ENCODE measurements around the gene PHF13. TPM values are rescaled to one million over a fixed set of nuclear protein-coding genes. Genes with fewer than 3 reads are reported as not detected.

The PHF13 gene
- total and polyA plus RNA-seq, 10 of the 15 experiments (the other 5 are each of a cell fraction or from before 2014, with no cell fraction given) = 0.87 to 15.4 (median 5.1) TPM

DNA sequence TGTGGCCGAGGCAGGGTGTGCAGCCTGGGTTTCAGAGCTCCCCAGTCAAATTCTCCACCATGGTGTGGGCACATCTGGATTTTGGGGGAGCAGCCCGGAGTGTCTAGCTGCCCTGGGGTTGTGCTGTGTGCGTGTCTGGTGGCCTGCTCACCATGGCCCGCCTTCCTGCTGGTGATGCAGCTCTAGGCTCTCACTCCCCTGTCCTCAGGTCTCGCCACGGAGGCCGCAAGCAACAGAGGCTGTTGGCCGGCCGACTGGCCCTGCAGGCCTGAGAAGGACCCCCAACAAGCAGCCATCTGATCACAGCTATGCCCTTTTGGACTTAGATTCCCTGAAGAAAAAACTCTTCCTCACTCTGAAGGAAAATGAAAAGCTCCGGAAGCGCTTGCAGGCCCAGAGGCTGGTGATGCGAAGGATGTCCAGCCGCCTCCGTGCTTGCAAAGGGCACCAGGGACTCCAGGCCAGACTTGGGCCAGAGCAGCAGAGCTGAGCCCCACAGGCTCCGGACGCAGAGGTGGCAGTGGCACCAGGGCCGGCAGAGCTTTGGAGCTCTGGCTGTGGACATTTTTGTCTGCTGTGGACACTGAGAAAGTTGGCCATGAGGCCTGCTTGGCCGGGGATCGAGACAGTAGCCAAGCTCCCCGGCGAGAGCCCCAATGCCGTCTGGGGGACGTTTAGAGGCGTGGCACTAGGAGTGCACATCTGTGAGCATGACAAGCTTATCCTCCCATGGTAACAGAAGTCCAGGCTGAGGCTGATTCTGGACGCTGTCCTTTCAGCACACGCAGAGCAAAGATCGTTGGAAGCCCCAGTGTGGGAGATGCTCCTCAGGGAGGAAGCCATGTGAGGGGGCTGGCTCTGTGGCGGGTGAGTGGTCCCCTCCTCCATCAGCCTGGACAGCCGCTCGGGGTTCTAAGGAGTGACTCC, 19.3 kb downstream of the PHF13 start:
- ATAC-seq (no peak), DNase-seq (ENCODE audit: low read depth, low spot score) (no peak), FAIRE-seq (no peak)
- Histone ChIP-seq H3K4me1 (ENCODE audit: control insufficient read depth, insufficient read depth, low read length) (no peaks in the 10 kb centered on the region), H3K9ac (ENCODE audit: control insufficient read depth, insufficient read depth, low read length) (no peak overlapping the region), H3K36me3 (ENCODE audit: control insufficient read depth in 2 of 2, insufficient read depth in 2 of 2, low read length in 1 of 2) (peaks cover 14 to 29% of the 10 kb centered on the region in 2 experiments; a peak in 3 of 4 replicates), H3K4me3 (no peak overlapping the region), H3K9me3 (replicated peaks; ENCODE audit: control insufficient read depth, insufficient read depth, low read length) (no peaks in the 10 kb centered on the region), H3K27me3 (replicated peaks in 1 of 2; ENCODE audit: control insufficient read depth in 2 of 2, insufficient read depth in 2 of 2, low read length in 1 of 2) (no peaks in the 10 kb centered on the region), H3K4me2 (ENCODE audit: control insufficient read depth, insufficient read depth) (no peak overlapping the region), H3K79me2 (ENCODE audit: control insufficient read depth, insufficient read depth, low read length) (no peaks in the 10 kb centered on the region), H3K27ac (ENCODE audit: control insufficient read depth, insufficient read depth) (no peak overlapping the region), H4K20me1 (ENCODE audit: control insufficient read depth, insufficient read depth) (no peaks in the 10 kb centered on the region), H2AFZ (ENCODE audit: control insufficient read depth, low read depth, low read length) (no peak overlapping the region)
- 93% methylated on average over 28 of the region's 30 CpGs for WGBS (ENCODE audit: insufficient coverage, insufficient replicate concordance, low lambda C conversion rate, missing lambda C conversion rate)
- ChIA-PET RAD21 (ENCODE audit: unreplicated experiment) (no interaction called here), CTCF (interaction anchor here (0.6 kb wide), 1 partner anchor 114 kb away, joined by 4 read pairs; no protein-coding TSS in a partner anchor), POLR2A (interaction anchor here (0.7 kb wide), 2 partner anchors 21 to 409 kb away, joined by 3 read pairs; no protein-coding TSS in a partner anchor), SMC1A (ENCODE audit: uncharacterized antibody, unreplicated experiment) (no interaction called here)
- in situ Hi-C loops (cut with MboI) = no loop called here
- no peak for TF ChIP-seq JUND (IDR thresholded peaks at IDR 0.05; ENCODE audit: low read depth, low read length)
- TF ChIP-seq HDAC6 (IDR thresholded peaks at IDR 0.05; ENCODE audit: unreplicated experiment) = no peak
- TF ChIP-seq POU2F2 (IDR thresholded peaks at IDR 0.05; ENCODE audit: borderline replicate concordance, low read depth, low read length) = no peak
- no peak for TF ChIP-seq RCOR1 (conservative IDR thresholded peaks at IDR 0.05; ENCODE audit: low read depth, low read length)
- no peak for TF ChIP-seq RAD21 (IDR thresholded peaks at IDR 0.05; ENCODE audit: insufficient read depth, low read depth, low read length)
- TF ChIP-seq, protein P1, sequence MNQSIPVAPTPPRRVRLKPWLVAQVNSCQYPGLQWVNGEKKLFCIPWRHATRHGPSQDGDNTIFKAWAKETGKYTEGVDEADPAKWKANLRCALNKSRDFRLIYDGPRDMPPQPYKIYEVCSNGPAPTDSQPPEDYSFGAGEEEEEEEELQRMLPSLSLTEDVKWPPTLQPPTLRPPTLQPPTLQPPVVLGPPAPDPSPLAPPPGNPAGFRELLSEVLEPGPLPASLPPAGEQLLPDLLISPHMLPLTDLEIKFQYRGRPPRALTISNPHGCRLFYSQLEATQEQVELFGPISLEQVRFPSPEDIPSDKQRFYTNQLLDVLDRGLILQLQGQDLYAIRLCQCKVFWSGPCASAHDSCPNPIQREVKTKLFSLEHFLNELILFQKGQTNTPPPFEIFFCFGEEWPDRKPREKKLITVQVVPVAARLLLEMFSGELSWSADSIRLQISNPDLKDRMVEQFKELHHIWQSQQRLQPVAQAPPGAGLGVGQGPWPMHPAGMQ (IDR thresholded peaks at IDR 0.05; ENCODE audit: borderline replicate concordance) = no peak
- no peak for TF ChIP-seq ZNF622 (IDR thresholded peaks at IDR 0.05)
- TF ChIP-seq NFYB (IDR thresholded peaks at IDR 0.05; ENCODE audit: insufficient read depth, low read depth, low read length) = no peak
- no peak for TF ChIP-seq SREBF2 (IDR thresholded peaks at IDR 0.05; ENCODE audit: low read length)
- TF ChIP-seq, protein P2, sequence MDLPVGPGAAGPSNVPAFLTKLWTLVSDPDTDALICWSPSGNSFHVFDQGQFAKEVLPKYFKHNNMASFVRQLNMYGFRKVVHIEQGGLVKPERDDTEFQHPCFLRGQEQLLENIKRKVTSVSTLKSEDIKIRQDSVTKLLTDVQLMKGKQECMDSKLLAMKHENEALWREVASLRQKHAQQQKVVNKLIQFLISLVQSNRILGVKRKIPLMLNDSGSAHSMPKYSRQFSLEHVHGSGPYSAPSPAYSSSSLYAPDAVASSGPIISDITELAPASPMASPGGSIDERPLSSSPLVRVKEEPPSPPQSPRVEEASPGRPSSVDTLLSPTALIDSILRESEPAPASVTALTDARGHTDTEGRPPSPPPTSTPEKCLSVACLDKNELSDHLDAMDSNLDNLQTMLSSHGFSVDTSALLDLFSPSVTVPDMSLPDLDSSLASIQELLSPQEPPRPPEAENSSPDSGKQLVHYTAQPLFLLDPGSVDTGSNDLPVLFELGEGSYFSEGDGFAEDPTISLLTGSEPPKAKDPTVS (IDR thresholded peaks at IDR 0.05; ENCODE audit: low read depth, low read length) = no peak
- no peak for TF ChIP-seq EGR1 (IDR thresholded peaks at IDR 0.05; ENCODE audit: borderline replicate concordance in 1 of 2, low read depth in 2 of 2, low read length in 2 of 2)
- TF ChIP-seq SMARCA5 (IDR thresholded peaks at IDR 0.05) = no peak
- no peak for TF ChIP-seq CBX5 (IDR thresholded peaks at IDR 0.05; ENCODE audit: low read depth)
- no peak for TF ChIP-seq KLF5 (IDR thresholded peaks at IDR 0.05; ENCODE audit: partially characterized antibody)
- no peak for TF ChIP-seq SP1 (IDR thresholded peaks at IDR 0.05; ENCODE audit: low read depth, low read length)
- no peak for TF ChIP-seq HDGF (IDR thresholded peaks at IDR 0.05)
- TF ChIP-seq ASH2L (IDR thresholded peaks at IDR 0.05; ENCODE audit: borderline replicate concordance, low read depth) = no peak
- BruUV-seq (replicated peaks) = TSS peak; percentile 38
- intact Hi-C loops (cut with micrococcal nuclease; ENCODE audit: unreplicated experiment) = no loop called here
